ENCODE data around the gene OTUB2.

DNA sequence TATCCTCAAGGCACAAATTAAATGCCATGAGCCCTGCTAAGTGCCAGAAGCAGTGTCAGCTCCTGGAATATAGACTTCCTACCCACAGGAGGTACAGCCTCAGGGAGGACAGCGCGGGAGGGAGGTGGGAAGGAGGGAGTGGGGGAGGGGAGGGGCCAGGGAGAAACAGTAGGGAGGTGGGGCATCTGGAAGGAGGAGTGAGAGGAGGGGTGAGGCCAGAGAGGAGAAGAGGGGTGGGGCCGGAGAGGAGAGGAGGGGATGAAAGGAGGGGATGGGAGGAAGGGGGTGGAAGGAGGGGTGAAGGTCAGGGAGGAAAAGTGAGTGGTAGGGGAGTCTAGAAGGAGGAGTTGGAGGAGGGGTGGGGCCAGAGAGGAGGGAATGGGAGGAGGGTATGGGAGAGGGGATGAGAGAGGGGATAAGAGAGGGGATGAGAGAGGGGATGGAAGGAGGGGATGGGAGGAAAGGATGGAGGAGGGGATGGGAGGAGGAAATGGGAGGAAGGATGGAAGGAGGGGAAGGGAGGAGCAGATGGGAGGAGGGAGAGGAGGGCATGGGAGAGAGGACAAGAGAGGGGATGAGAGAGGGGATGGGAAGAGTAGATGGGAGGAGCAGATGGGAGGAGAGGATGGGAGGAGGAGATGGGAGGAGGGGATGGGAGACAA is 38.2 kb upstream of the OTUB2 start:
- TF ChIP-seq, protein P1, sequence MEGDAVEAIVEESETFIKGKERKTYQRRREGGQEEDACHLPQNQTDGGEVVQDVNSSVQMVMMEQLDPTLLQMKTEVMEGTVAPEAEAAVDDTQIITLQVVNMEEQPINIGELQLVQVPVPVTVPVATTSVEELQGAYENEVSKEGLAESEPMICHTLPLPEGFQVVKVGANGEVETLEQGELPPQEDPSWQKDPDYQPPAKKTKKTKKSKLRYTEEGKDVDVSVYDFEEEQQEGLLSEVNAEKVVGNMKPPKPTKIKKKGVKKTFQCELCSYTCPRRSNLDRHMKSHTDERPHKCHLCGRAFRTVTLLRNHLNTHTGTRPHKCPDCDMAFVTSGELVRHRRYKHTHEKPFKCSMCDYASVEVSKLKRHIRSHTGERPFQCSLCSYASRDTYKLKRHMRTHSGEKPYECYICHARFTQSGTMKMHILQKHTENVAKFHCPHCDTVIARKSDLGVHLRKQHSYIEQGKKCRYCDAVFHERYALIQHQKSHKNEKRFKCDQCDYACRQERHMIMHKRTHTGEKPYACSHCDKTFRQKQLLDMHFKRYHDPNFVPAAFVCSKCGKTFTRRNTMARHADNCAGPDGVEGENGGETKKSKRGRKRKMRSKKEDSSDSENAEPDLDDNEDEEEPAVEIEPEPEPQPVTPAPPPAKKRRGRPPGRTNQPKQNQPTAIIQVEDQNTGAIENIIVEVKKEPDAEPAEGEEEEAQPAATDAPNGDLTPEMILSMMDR (IDR thresholded peaks at IDR 0.05; ENCODE audit: low read depth, low read length, poor library complexity, severe bottlenecking): no peak
- TF ChIP-seq EZH2phosphoT487 (IDR thresholded peaks at IDR 0.05; ENCODE audit: borderline replicate concordance, low read length): no peak
